ENCODE data around the gene AARS2.
"Not testable (repeated sequence)": the region's sequence is repeated elsewhere in the genome, so short reads cannot be mapped to it uniquely, and the experiment has no call there.

Gene AARS2

DNA sequence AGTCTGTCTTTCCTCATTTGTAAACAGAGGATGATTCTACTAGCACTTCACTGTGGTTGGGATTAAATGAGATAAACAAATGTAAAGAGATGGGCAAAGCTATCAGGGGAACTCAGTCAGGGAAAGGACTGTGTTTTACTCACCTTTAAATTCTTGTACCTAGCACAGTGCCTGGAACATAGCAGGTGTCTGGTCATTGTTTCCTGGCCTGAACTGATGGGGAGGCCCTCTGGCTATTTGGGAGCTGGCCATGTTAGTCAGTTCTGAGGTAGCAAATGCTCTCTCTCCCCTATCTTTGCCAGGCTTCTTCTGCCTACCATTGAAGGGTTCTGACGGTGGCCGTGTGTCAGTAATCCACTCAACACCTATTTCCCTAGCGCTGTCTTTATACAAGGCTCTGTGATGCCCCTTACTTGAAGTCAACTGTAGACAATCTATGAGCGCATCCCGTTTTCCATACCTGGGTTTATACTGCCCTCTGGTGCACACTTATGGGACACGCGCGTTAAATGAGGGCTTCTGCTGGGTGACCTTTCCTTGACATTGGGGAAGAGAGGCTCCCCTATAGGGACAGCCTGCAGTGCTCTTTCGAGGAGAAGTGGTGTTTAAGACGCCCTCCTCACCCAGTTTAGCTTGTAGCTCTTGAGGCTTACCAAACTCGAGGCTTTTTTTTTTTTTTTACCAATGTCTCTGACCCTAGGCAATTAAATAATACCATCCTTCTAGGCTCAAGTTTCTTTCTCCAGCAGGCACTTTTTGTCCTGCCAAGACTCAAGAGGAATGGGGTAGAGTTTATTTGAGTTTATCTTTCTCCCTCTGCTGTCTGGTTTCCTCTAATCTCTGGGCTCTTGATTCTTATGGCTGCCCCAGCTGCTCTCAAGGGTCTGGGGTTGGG, 25.3 kb upstream of the AARS2 start:
- no peak for DNase-seq (ENCODE audit: low read depth)
- TF ChIP-seq, protein P1, sequence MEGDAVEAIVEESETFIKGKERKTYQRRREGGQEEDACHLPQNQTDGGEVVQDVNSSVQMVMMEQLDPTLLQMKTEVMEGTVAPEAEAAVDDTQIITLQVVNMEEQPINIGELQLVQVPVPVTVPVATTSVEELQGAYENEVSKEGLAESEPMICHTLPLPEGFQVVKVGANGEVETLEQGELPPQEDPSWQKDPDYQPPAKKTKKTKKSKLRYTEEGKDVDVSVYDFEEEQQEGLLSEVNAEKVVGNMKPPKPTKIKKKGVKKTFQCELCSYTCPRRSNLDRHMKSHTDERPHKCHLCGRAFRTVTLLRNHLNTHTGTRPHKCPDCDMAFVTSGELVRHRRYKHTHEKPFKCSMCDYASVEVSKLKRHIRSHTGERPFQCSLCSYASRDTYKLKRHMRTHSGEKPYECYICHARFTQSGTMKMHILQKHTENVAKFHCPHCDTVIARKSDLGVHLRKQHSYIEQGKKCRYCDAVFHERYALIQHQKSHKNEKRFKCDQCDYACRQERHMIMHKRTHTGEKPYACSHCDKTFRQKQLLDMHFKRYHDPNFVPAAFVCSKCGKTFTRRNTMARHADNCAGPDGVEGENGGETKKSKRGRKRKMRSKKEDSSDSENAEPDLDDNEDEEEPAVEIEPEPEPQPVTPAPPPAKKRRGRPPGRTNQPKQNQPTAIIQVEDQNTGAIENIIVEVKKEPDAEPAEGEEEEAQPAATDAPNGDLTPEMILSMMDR (conservative IDR thresholded peaks at IDR 0.05; ENCODE audit: low read depth, low read length) = peak; percentile 82
- H3K4me3 ChIP-seq (ENCODE audit: low read length) = no peak overlapping the region

DNA sequence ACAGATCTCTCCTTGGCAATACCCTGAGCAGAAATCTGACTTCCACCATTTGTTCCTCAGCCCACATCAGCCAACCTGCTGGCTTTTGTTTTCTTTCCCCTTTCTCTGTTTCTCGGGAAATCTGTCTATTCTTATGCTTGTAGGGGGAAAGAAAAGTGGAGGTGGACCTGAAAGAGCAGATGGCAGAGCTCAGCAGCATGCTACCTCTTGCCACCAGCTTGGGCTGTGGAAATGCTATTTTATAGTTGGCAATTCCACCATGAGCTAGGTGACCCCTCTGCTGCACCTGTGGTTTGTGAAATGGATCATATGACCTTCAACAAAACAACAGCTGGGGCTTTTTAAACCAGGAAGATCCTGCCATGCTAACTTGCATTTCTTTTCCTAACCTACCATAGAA, 22.5 kb upstream of the AARS2 start:
- H3K4me3 ChIP-seq (ENCODE audit: low read length) = no peak overlapping the region
- TF ChIP-seq, protein P1 (conservative IDR thresholded peaks at IDR 0.05; ENCODE audit: low read depth, low read length) = no peak
- no peak for DNase-seq (ENCODE audit: low read depth)

DNA sequence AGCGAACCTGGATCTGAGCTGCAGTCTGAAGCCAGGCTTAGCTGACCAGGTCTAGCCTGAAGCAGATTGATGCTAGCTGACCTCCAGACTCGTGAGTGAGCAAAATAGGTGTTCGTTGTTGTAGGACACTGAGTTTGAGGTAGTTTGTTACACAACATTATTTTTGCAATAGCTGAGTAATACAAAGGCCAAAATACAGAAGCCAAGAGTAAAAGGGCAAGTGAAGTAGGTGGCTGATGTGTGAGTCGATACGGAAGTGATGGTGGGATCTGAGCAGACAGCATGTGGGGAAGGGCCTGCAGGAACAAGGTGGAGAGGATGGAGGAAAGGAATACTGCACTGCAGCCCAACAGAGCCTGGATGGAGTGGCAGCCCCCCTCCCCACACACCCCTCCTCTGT, 20.8 kb upstream of the AARS2 start:
- no peak for DNase-seq (ENCODE audit: low read depth)
- TF ChIP-seq, protein P1 (conservative IDR thresholded peaks at IDR 0.05; ENCODE audit: low read depth, low read length) = no peak
- no peak overlapping the region for H3K4me3 ChIP-seq (ENCODE audit: low read length)

DNA sequence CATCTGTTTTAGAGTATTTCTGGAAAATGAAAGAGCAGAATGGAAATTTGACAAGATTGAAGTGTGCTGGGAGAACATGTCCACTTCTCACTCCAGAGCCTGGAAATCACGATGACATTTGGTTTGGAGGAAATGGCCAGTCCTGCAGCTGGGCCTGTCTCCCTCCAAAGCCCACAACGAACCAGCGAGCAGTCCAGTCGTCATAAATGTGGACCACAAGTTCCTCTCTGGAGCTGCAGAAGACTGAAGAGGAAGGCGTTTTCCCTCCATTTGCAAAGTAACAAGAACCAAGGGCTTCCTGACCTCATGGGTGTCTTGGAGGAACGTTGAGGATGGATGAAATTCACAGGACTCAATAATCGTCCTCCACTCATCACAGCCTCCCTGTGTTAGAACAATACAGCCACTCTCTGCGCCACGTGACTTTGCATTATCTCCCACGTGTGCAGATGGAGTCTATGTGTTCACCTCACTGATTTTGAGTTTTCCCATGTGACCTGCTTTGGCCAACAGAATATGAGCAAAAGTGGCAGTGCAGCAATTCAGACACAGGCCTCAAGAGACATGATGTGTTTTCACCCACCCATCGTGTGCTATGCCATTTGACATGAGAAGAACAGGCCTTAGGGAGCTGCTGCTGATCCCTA, 20.2 kb upstream of the AARS2 start:
- DNase-seq (ENCODE audit: low read depth) = no peak
- no peak overlapping the region for H3K4me3 ChIP-seq (ENCODE audit: low read length)
- TF ChIP-seq, protein P1 (conservative IDR thresholded peaks at IDR 0.05; ENCODE audit: low read depth, low read length) = no peak

DNA sequence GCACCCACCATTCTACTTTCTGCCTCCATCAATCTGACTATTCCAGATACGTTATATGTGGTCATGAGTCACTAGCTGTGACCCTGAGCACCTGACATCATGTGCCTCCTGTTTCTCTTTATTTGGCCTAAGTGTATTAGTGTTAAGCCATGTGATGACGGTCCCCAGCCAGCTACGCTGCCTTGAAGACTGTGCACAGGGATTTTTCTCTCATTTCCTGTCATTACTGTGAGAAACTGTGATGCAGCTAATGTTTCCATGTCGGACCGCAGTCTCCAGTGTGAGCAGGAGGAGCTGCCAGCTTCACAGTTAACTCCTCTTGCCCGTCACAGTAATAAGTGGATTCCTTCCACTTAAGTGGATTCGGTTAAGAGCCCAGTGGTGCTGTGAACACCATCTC, 19.4 kb upstream of the AARS2 start:
- TF ChIP-seq, protein P1 (conservative IDR thresholded peaks at IDR 0.05; ENCODE audit: low read depth, low read length) = no peak
- H3K4me3 ChIP-seq (ENCODE audit: low read length) = no peak overlapping the region
- DNase-seq (ENCODE audit: low read depth) = peak; percentile 87

DNA sequence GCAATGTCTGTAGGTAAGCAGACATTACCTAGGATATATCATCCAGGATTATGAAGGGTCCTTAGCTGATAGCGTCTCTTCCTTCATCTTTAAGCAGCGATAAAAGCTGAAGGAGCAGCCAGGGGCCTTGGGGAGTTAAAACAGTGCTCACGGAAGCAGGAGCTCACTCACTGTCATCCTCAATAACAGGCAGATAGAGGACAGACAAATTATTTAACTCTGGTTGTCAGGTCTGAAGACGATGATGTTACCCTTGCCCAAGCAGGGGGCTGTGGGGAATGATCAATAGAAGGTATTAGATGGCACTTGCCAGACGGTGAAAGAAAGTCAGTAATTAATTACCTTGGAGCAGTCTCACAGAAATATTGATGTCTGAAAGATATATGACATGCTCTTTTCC, 16.7 kb upstream of the AARS2 start:
- DNase-seq (ENCODE audit: low read depth) = no peak
- TF ChIP-seq, protein P1 (conservative IDR thresholded peaks at IDR 0.05; ENCODE audit: low read depth, low read length) = no peak

DNA sequence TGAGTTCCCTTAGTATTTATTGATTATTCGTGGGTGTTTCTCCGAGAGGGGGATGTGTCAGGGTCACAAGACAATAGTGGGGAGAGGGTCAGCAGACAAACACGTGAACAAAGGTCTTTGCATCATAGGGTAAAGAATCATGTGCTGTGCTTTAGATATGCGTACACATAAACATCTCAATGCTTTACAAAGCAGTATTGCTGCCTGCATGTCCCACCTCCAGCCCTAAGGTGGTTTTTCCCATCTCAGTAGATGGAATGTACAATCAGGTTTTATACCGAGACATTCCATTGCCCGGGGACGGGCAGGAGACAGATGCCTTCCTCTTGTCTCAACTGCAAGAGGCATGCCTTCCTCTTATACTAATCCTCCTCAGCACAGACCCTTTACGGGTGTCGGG, 15.1 kb upstream of the AARS2 start:
- not testable (repeated sequence) for H3K4me3 ChIP-seq (ENCODE audit: low read length); DNase-seq (ENCODE audit: low read depth)

More for the DNA sequence above, 16.7 kb upstream of the AARS2 start:
- H3K4me3 ChIP-seq (ENCODE audit: low read length) = no peak overlapping the region

Data from retinal pigment epithelial cell (primary cell).